ENCODE measurements around the gene KCNN4.

- TF ChIP-seq POLR2A (IDR thresholded peaks at IDR 0.05) (no peak), CTCF (IDR thresholded peaks at IDR 0.05 in 4 of 5, conservative IDR thresholded peaks at IDR 0.05 in 1 of 5) (no peak)
Measured at GRCh38 chr19:43731846-43732245, 48.9 kb downstream of the KCNN4 start.

All from gastrocnemius medialis (tissue), 4 donors.